HEK293 (cell line): ENCODE measurements around the gene PSG4.
"Not testable (repeated sequence)": the region's sequence is repeated elsewhere in the genome, so short reads cannot be mapped to it uniquely, and the experiment has no call there.

Source experiments
- CTCF ChIA-PET: fragments of 350-600 bp; formaldehyde crosslinking; extraction: SDS; loops from one replicate; lab custom pipeline; 2021; ENCODE audit warnings: antibody characterized with exemption; lab: Yijun Ruan, JAX
- POLR2A ChIA-PET: fragments of 300-600 bp; formaldehyde crosslinking; extraction: SDS; loops from one replicate; lab custom pipeline; 2020; ENCODE audit warnings: antibody characterized with exemption, inconsistent platforms; lab: Yijun Ruan, JAX
- H3K27ac ChIP-seq: fragments of 200-500 bp; sonication (Bioruptor generic); 2 replicates; pipeline ENCODE4 v1.5.1; 2014; ENCODE audit warnings: low read depth, low read length, control low read depth, inconsistent platforms; ENCODE audit errors: extremely low read depth
- H3K36me3 ChIP-seq, 2 experiments: fragments of 200-500 bp in 1 of 2; sonication (Bioruptor generic) in 1 of 2; 1 replicate in 1 of 2; 2 replicates in 1 of 2; pipeline ENCODE4 v1.5.1; 2014 to 2017; ENCODE audit warnings: inconsistent platforms in 2 of 2, low read length in 2 of 2; ENCODE audit not compliant: control insufficient read depth in 2 of 2, insufficient read depth in 1 of 2
- H3K4me1 ChIP-seq: fragments of 200-500 bp; sonication (Bioruptor generic); 2 replicates; pipeline ENCODE4 v1.5.1; 2014; ENCODE audit warnings: mild to moderate bottlenecking, low read length, inconsistent platforms; ENCODE audit not compliant: control insufficient read depth, insufficient read depth
- H3K4me3 ChIP-seq: 2 replicates; pipeline ENCODE4 v1.5.1; 2011; ENCODE audit warnings: low read depth, mild to moderate bottlenecking, control low read depth, low read length, moderate library complexity
- H3K9me3 ChIP-seq: fragments of 200-500 bp; sonication (Bioruptor generic); 2 replicates; pipeline ENCODE4 v1.5.1; 2014; ENCODE audit warnings: low read depth, low read length, inconsistent platforms; ENCODE audit not compliant: control insufficient read depth, insufficient read depth
- BCL11A ChIP-seq: fragments of 450-650 bp; formaldehyde crosslinking; IDR thresholded peaks from 2 replicates; pipeline ENCODE4 v1.5.1; 2016; ENCODE audit warnings: low read depth, missing biosample characterization, missing genetic modification characterization
- BCL11B ChIP-seq: fragments of 450-650 bp; formaldehyde crosslinking; IDR thresholded peaks from 2 replicates; pipeline ENCODE4 v1.5.1; 2016; ENCODE audit warnings: low read depth, missing biosample characterization, missing genetic modification characterization
- KLF9 ChIP-seq: fragments of 450-650 bp; formaldehyde crosslinking; IDR thresholded peaks from 2 replicates; pipeline ENCODE4 v1.5.1; 2016; ENCODE audit warnings: missing biosample characterization, missing genetic modification characterization, low read depth
- OVOL3 ChIP-seq: fragments of 450-650 bp; formaldehyde crosslinking; IDR thresholded peaks from 2 replicates; pipeline ENCODE4 v1.5.1; 2016; ENCODE audit warnings: missing biosample characterization, missing genetic modification characterization
- WT1 ChIP-seq: fragments of 450-650 bp; formaldehyde crosslinking; IDR thresholded peaks from 2 replicates; pipeline ENCODE4 v1.5.1; 2016; ENCODE audit warnings: missing biosample characterization, missing genetic modification characterization
- ZBTB17 ChIP-seq: fragments of 450-650 bp; formaldehyde crosslinking; IDR thresholded peaks from 2 replicates; pipeline ENCODE4 v1.5.1; 2016; ENCODE audit warnings: missing biosample characterization, missing genetic modification characterization
- ZBTB20 ChIP-seq: fragments of 450-650 bp; formaldehyde crosslinking; IDR thresholded peaks from 2 replicates; pipeline ENCODE4 v1.5.1; 2016; ENCODE audit warnings: missing biosample characterization, missing genetic modification characterization
- ZBTB48 ChIP-seq: fragments of 450-650 bp; formaldehyde crosslinking; IDR thresholded peaks from 2 replicates; pipeline ENCODE4 v1.5.1; 2016; ENCODE audit warnings: missing biosample characterization, missing genetic modification characterization
- ZFP37 ChIP-seq: fragments of 450-650 bp; formaldehyde crosslinking; IDR thresholded peaks from 2 replicates; pipeline ENCODE4 v1.5.1; 2016; ENCODE audit warnings: missing biosample characterization, missing genetic modification characterization
- ZFP69B ChIP-seq: fragments of 450-650 bp; formaldehyde crosslinking; IDR thresholded peaks from 2 replicates; pipeline ENCODE4 v1.5.1; 2016; ENCODE audit warnings: missing biosample characterization, missing genetic modification characterization
- ZNF10 ChIP-seq: fragments of 450-650 bp; formaldehyde crosslinking; IDR thresholded peaks from 2 replicates; pipeline ENCODE4 v1.5.1; 2017; ENCODE audit warnings: missing biosample characterization, missing genetic modification characterization
- ZNF146 ChIP-seq: fragments of 450-650 bp; formaldehyde crosslinking; IDR thresholded peaks from 2 replicates; pipeline ENCODE4 v1.5.1; 2016; ENCODE audit warnings: missing biosample characterization, missing genetic modification characterization
- ZNF324 ChIP-seq: fragments of 450-650 bp; formaldehyde crosslinking; IDR thresholded peaks from 2 replicates; pipeline ENCODE4 v1.5.1; 2016; ENCODE audit warnings: missing biosample characterization, missing genetic modification characterization
- ZNF335 ChIP-seq: fragments of 450-650 bp; formaldehyde crosslinking; conservative IDR thresholded peaks from 2 replicates; pipeline ENCODE4 v1.5.1; 2016; ENCODE audit warnings: missing biosample characterization, missing genetic modification characterization
- ZNF600 ChIP-seq: fragments of 450-650 bp; formaldehyde crosslinking; IDR thresholded peaks from 2 replicates; pipeline ENCODE4 v1.5.1; 2016; ENCODE audit warnings: missing biosample characterization, missing genetic modification characterization
- ZNF629 ChIP-seq: fragments of 450-650 bp; formaldehyde crosslinking; IDR thresholded peaks from 2 replicates; pipeline ENCODE4 v1.5.1; 2017; ENCODE audit warnings: missing biosample characterization, missing genetic modification characterization
- ZSCAN30 ChIP-seq: fragments of 450-650 bp; IDR thresholded peaks from 2 replicates; pipeline ENCODE4 v1.5.1; 2018; ENCODE audit warnings: missing biosample characterization, mild to moderate bottlenecking, missing genetic modification characterization, moderate library complexity
- ZXDB ChIP-seq: fragments of 450-650 bp; formaldehyde crosslinking; IDR thresholded peaks from 2 replicates; pipeline ENCODE4 v1.5.1; 2016; ENCODE audit warnings: missing biosample characterization, missing genetic modification characterization
- TF ChIP-seq, protein P1 (sequence below): fragments of 450-650 bp; formaldehyde crosslinking; IDR thresholded peaks from 2 replicates; pipeline ENCODE4 v1.5.1; 2017; ENCODE audit warnings: missing biosample characterization, missing genetic modification characterization
- TF ChIP-seq, protein P2 (sequence below): fragments of 450-650 bp; formaldehyde crosslinking; IDR thresholded peaks from 2 replicates; pipeline ENCODE4 v1.5.1; 2017; ENCODE audit warnings: missing biosample characterization, missing genetic modification characterization
- TF ChIP-seq, protein P3 (sequence below): fragments of 450-650 bp; formaldehyde crosslinking; IDR thresholded peaks from 2 replicates; pipeline ENCODE4 v1.5.1; 2016; ENCODE audit warnings: missing biosample characterization, missing genetic modification characterization
- TF ChIP-seq, protein P4 (sequence below): fragments of 450-650 bp; IDR thresholded peaks from 2 replicates; pipeline ENCODE4 v1.5.1; 2018; ENCODE audit warnings: missing biosample characterization, missing genetic modification characterization
- TF ChIP-seq, protein P5 (sequence below): fragments of 450-650 bp; formaldehyde crosslinking; IDR thresholded peaks from 2 replicates; pipeline ENCODE4; 2016; ENCODE audit warnings: missing biosample characterization, missing genetic modification characterization
- TF ChIP-seq, protein P6 (sequence below): fragments of 450-650 bp; formaldehyde crosslinking; IDR thresholded peaks from 2 replicates; pipeline ENCODE4 v1.5.1; 2016; ENCODE audit warnings: missing biosample characterization, missing genetic modification characterization, borderline replicate concordance

Gene PSG4

DNA sequence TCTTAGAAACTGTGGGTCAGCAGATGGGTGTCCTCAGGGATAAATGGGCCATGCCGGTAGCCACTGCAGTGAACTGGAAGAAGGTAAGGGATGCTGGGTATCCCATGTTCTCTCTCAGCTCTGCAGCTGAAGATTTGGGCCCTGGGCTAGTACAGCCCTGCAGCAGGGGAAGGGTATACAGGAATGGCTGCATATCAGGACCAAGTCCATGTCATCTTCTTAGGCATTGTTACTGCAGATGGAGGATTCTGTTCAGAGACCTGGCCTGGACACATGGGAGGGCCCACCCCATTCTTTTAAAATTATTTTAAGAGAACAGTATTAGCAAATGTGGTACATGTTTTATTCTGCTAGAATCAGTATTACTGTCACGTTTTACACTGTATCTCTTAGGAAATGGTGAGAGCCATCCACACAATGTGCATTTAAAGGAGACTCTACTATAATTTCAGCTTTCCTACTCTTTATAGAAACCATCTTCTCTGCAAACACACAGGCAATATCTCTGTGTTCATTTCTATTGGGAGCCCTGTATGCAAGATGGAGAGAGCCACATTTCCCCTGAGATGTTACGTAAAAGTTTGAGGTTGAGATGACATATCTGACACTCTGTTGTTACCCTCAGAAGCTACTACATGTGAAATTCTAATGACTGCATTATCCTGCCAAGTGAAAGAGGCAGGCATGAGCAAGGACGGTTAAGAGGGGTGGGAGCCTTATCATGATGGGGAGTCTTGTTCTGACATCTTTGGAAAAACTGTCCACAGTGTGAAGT is 12.9 kb downstream of the PSG4 start:
- CTCF ChIA-PET = interaction anchor here (0.5 to 10.1 kb wide), 14 partner anchors 9 to 398 kb away, joined by 3 to 117 read pairs (median 3); partner anchors contain the start of gene PSG4
- POLR2A ChIA-PET = interaction anchor here (0.6 to 2.3 kb wide), 9 partner anchors 8 to 336 kb away, joined by 3 to 13 read pairs (median 4); partner anchors contain the start of gene PSG4
- TF ChIP-seq ZBTB48 (tag by site-specific recombination) (peak; percentile 92), ZNF324 (tag by site-specific recombination) (0 out of 2 replicates have a peak, but pooled peaks have one; percentile 27), ZXDB (tag by site-specific recombination) (peak; percentile 79; the same call in 1 of the 2 replicates), ZFP69B (tag by site-specific recombination) (peak; percentile 99), BCL11B (tag by site-specific recombination) (0 out of 2 replicates have a peak, but pooled peaks have one; percentile 11), ZBTB17 (tag by site-specific recombination) (peak; percentile 96), ZNF146 (tag by site-specific recombination) (peak; percentile 13; the same call in 1 of the 2 replicates), ZFP37 (tag by site-specific recombination) (peak; percentile 98), ZSCAN30 (tag by site-specific recombination) (peak; percentile 95), BCL11A (tag by site-specific recombination) (peak; percentile 45; the same call in 1 of the 2 replicates), ZNF629 (peak; percentile 98), ZBTB20 (tag by site-specific recombination) (peak; percentile 74), ZNF335 (peak; percentile 71), ZNF600 (tag by site-specific recombination) (peak; percentile 97), OVOL3 (tag by site-specific recombination) (peak; percentile 40; the same call in 1 of the 2 replicates), WT1 (tag by site-specific recombination) (peak; percentile 63; the same call in 1 of the 2 replicates), ZNF10 (tag by site-specific recombination) (peak; percentile 91), KLF9 (tag by site-specific recombination) (peak; percentile 4; the same call in 1 of the 2 replicates)
- TF ChIP-seq, protein P1, sequence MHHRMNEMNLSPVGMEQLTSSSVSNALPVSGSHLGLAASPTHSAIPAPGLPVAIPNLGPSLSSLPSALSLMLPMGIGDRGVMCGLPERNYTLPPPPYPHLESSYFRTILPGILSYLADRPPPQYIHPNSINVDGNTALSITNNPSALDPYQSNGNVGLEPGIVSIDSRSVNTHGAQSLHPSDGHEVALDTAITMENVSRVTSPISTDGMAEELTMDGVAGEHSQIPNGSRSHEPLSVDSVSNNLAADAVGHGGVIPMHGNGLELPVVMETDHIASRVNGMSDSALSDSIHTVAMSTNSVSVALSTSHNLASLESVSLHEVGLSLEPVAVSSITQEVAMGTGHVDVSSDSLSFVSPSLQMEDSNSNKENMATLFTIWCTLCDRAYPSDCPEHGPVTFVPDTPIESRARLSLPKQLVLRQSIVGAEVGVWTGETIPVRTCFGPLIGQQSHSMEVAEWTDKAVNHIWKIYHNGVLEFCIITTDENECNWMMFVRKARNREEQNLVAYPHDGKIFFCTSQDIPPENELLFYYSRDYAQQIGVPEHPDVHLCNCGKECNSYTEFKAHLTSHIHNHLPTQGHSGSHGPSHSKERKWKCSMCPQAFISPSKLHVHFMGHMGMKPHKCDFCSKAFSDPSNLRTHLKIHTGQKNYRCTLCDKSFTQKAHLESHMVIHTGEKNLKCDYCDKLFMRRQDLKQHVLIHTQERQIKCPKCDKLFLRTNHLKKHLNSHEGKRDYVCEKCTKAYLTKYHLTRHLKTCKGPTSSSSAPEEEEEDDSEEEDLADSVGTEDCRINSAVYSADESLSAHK (tag by site-specific recombination) = peak; percentile 96
- TF ChIP-seq, protein P2, sequence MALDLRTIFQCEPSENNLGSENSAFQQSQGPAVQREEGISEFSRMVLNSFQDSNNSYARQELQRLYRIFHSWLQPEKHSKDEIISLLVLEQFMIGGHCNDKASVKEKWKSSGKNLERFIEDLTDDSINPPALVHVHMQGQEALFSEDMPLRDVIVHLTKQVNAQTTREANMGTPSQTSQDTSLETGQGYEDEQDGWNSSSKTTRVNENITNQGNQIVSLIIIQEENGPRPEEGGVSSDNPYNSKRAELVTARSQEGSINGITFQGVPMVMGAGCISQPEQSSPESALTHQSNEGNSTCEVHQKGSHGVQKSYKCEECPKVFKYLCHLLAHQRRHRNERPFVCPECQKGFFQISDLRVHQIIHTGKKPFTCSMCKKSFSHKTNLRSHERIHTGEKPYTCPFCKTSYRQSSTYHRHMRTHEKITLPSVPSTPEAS (tag by site-specific recombination) = 0 out of 2 replicates have a peak, but pooled peaks have one; percentile 28
- TF ChIP-seq, protein P3, sequence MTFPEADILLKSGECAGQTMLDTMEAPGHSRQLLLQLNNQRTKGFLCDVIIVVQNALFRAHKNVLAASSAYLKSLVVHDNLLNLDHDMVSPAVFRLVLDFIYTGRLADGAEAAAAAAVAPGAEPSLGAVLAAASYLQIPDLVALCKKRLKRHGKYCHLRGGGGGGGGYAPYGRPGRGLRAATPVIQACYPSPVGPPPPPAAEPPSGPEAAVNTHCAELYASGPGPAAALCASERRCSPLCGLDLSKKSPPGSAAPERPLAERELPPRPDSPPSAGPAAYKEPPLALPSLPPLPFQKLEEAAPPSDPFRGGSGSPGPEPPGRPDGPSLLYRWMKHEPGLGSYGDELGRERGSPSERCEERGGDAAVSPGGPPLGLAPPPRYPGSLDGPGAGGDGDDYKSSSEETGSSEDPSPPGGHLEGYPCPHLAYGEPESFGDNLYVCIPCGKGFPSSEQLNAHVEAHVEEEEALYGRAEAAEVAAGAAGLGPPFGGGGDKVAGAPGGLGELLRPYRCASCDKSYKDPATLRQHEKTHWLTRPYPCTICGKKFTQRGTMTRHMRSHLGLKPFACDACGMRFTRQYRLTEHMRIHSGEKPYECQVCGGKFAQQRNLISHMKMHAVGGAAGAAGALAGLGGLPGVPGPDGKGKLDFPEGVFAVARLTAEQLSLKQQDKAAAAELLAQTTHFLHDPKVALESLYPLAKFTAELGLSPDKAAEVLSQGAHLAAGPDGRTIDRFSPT (tag by site-specific recombination) = peak; percentile 63; the same call in 1 of the 2 replicates
- TF ChIP-seq, protein P4, sequence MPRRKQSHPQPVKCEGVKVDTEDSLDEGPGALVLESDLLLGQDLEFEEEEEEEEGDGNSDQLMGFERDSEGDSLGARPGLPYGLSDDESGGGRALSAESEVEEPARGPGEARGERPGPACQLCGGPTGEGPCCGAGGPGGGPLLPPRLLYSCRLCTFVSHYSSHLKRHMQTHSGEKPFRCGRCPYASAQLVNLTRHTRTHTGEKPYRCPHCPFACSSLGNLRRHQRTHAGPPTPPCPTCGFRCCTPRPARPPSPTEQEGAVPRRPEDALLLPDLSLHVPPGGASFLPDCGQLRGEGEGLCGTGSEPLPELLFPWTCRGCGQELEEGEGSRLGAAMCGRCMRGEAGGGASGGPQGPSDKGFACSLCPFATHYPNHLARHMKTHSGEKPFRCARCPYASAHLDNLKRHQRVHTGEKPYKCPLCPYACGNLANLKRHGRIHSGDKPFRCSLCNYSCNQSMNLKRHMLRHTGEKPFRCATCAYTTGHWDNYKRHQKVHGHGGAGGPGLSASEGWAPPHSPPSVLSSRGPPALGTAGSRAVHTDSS (tag by site-specific recombination) = peak; percentile 30; the same call in 1 of the 2 replicates
- TF ChIP-seq, protein P5, sequence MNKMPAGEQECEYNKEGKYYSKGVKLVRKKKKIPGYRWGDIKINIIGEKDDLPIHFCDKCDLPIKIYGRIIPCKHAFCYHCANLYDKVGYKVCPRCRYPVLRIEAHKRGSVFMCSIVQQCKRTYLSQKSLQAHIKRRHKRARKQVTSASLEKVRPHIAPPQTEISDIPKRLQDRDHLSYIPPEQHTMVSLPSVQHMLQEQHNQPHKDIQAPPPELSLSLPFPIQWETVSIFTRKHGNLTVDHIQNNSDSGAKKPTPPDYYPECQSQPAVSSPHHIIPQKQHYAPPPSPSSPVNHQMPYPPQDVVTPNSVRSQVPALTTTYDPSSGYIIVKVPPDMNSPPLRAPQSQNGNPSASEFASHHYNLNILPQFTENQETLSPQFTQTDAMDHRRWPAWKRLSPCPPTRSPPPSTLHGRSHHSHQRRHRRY = peak; percentile 80; the same call in 1 of the 2 replicates
- TF ChIP-seq, protein P6, sequence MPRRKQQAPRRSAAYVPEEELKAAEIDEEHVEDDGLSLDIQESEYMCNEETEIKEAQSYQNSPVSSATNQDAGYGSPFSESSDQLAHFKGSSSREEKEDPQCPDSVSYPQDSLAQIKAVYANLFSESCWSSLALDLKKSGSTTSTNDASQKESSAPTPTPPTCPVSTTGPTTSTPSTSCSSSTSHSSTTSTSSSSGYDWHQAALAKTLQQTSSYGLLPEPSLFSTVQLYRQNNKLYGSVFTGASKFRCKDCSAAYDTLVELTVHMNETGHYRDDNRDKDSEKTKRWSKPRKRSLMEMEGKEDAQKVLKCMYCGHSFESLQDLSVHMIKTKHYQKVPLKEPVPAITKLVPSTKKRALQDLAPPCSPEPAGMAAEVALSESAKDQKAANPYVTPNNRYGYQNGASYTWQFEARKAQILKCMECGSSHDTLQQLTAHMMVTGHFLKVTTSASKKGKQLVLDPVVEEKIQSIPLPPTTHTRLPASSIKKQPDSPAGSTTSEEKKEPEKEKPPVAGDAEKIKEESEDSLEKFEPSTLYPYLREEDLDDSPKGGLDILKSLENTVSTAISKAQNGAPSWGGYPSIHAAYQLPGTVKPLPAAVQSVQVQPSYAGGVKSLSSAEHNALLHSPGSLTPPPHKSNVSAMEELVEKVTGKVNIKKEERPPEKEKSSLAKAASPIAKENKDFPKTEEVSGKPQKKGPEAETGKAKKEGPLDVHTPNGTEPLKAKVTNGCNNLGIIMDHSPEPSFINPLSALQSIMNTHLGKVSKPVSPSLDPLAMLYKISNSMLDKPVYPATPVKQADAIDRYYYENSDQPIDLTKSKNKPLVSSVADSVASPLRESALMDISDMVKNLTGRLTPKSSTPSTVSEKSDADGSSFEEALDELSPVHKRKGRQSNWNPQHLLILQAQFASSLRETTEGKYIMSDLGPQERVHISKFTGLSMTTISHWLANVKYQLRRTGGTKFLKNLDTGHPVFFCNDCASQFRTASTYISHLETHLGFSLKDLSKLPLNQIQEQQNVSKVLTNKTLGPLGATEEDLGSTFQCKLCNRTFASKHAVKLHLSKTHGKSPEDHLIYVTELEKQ = peak; percentile 79

More for the DNA sequence above, 12.9 kb downstream of the PSG4 start:
- not testable (repeated sequence) for H3K36me3 ChIP-seq, H3K9me3 ChIP-seq, H3K4me1 ChIP-seq
- Histone ChIP-seq H3K4me3 (peak overlapping the region; percentile 37), H3K27ac (peak overlapping the region; percentile 92)
